ENCODE measurements around the gene TUBGCP2.
"Not testable (repeated sequence)": the region's sequence is repeated elsewhere in the genome, so short reads cannot be mapped to it uniquely, and the experiment has no call there.

The TUBGCP2 gene

GRCh38 chr10:133324857-133325260 lies 16.2 kb upstream of the TUBGCP2 start:
- DNase-seq (ENCODE audit: low read depth in 2 of 2) = no peak

GRCh38 chr10:133324198-133324792 lies 15.6 kb upstream of the TUBGCP2 start:
- DNase-seq (ENCODE audit: low read depth in 2 of 2) = peak; percentile 26 to 62

- DNase-seq (ENCODE audit: low read depth in 2 of 2) = not testable (repeated sequence)
Measured at GRCh38 chr10:133322064-133322709, 13.5 kb upstream of the TUBGCP2 start.

GRCh38 chr10:133320852-133321422 lies 12.3 kb upstream of the TUBGCP2 start:
- DNase-seq (ENCODE audit: low read depth in 2 of 2) = not testable (repeated sequence)

- DNase-seq (ENCODE audit: low read depth in 2 of 2) = peak; percentile 31 to 59
Measured at GRCh38 chr10:133318494-133319127, 9.9 kb upstream of the TUBGCP2 start.

GRCh38 chr10:133316732-133317131 lies 8.1 kb upstream of the TUBGCP2 start:
- no peak for DNase-seq (ENCODE audit: low read depth in 2 of 2)

- no peak for DNase-seq (ENCODE audit: low read depth in 2 of 2)
Measured at GRCh38 chr10:133316266-133316665, 7.6 kb upstream of the TUBGCP2 start.

GRCh38 chr10:133315847-133316246 lies 7.2 kb upstream of the TUBGCP2 start:
- no peak for DNase-seq (ENCODE audit: low read depth in 2 of 2)

GRCh38 chr10:133314911-133315310 lies 6.2 kb upstream of the TUBGCP2 start:
- DNase-seq (ENCODE audit: low read depth in 2 of 2) = no peak

GRCh38 chr10:133313192-133313591 lies 4.5 kb upstream of the TUBGCP2 start:
- DNase-seq (ENCODE audit: low read depth in 2 of 2) = no peak

- DNase-seq (ENCODE audit: low read depth in 2 of 2) = no peak
Measured at GRCh38 chr10:133312769-133313145, 4.1 kb upstream of the TUBGCP2 start.

GRCh38 chr10:133312016-133312768 lies 3.5 kb upstream of the TUBGCP2 start:
- DNase-seq (ENCODE audit: low read depth in 2 of 2) = no peak

GRCh38 chr10:133311570-133311969 lies 2.9 kb upstream of the TUBGCP2 start:
- no peak for DNase-seq (ENCODE audit: low read depth in 2 of 2)

GRCh38 chr10:133310789-133311188 lies 2.1 kb upstream of the TUBGCP2 start:
- DNase-seq (ENCODE audit: low read depth in 2 of 2) = no peak

- no peak for DNase-seq (ENCODE audit: low read depth in 2 of 2)
Measured at GRCh38 chr10:133310399-133310755, 1.7 kb upstream of the TUBGCP2 start.

- no peak for DNase-seq (ENCODE audit: low read depth in 2 of 2)
Measured at GRCh38 chr10:133309720-133310398, 1.2 kb upstream of the TUBGCP2 start.

GRCh38 chr10:133309100-133309719 lies 538 bp upstream of the TUBGCP2 start:
- peak; percentile 81 to 88 for DNase-seq (ENCODE audit: low read depth in 2 of 2)

GRCh38 chr10:133307776-133308420 lies 774 bp downstream of the TUBGCP2 start:
- peak; percentile 52 to 83 for DNase-seq (ENCODE audit: low read depth in 2 of 2)

GRCh38 chr10:133306941-133307379 lies 1.7 kb downstream of the TUBGCP2 start:
- no peak for DNase-seq (ENCODE audit: low read depth in 2 of 2)

- DNase-seq (ENCODE audit: low read depth in 2 of 2) = no peak
Measured at GRCh38 chr10:133306097-133306476, 2.6 kb downstream of the TUBGCP2 start.

GRCh38 chr10:133303206-133303605 lies 5.5 kb downstream of the TUBGCP2 start:
- no peak for DNase-seq (ENCODE audit: low read depth in 2 of 2)
